T-helper 17 cell (primary cell): ENCODE results near the gene LSM14B. TPM values are rescaled to one million over a fixed set of nuclear protein-coding genes. Genes with fewer than 3 reads are reported as not detected.

ENCODE experiments used
- ATAC-seq: fragments of 150-1000 bp; cut with Tn5 transposase; 2 replicates; pipeline ENCODE4 v1.10.0; 2021; ENCODE audit warnings: mild to moderate bottlenecking, moderate library complexity
- DNase-seq, 3 donors: peaks; one replicate each; pipeline versions ENCODE4 v3.0.0 to v3.0.0-alpha.2; 2020 to 2021
- H3K9me3 ChIP-seq: one replicate; pipeline ENCODE4 v1.7.0; 2013; ENCODE audit warnings: low read length, mild to moderate bottlenecking; ENCODE audit not compliant: control insufficient read depth, poor library complexity, severe bottlenecking
- H3K27ac Mint-ChIP-seq: one replicate; pipeline ENCODE4 v1.8.0; 2022; ENCODE audit warnings: mild to moderate bottlenecking, moderate library complexity, mixed read lengths
- H3K27me3 Mint-ChIP-seq: one replicate; pipeline ENCODE4 v1.8.0; 2022; ENCODE audit warnings: mixed read lengths
- H3K36me3 Mint-ChIP-seq: one replicate; pipeline ENCODE4 v1.8.0; 2022; ENCODE audit warnings: low read depth, mixed read lengths
- H3K4me1 Mint-ChIP-seq: one replicate; pipeline ENCODE4 v1.8.0; 2022; ENCODE audit warnings: mild to moderate bottlenecking, mixed read lengths
- H3K4me3 Mint-ChIP-seq: one replicate; pipeline ENCODE4 v1.8.0; 2022; ENCODE audit warnings: mild to moderate bottlenecking, moderate library complexity, mixed read lengths
- total RNA-seq, 4 donors: library from RNA in 2 of 4; stranded (reverse) in 2 of 4; gene quantifications; one replicate each; pipeline ENCODE4 v1.2.3 and lab custom pipeline; 2022 to 2026

The LSM14B gene
- total RNA-seq, 2 donors from 2014 or later, result 32.3 to 34.1 TPM

DNA sequence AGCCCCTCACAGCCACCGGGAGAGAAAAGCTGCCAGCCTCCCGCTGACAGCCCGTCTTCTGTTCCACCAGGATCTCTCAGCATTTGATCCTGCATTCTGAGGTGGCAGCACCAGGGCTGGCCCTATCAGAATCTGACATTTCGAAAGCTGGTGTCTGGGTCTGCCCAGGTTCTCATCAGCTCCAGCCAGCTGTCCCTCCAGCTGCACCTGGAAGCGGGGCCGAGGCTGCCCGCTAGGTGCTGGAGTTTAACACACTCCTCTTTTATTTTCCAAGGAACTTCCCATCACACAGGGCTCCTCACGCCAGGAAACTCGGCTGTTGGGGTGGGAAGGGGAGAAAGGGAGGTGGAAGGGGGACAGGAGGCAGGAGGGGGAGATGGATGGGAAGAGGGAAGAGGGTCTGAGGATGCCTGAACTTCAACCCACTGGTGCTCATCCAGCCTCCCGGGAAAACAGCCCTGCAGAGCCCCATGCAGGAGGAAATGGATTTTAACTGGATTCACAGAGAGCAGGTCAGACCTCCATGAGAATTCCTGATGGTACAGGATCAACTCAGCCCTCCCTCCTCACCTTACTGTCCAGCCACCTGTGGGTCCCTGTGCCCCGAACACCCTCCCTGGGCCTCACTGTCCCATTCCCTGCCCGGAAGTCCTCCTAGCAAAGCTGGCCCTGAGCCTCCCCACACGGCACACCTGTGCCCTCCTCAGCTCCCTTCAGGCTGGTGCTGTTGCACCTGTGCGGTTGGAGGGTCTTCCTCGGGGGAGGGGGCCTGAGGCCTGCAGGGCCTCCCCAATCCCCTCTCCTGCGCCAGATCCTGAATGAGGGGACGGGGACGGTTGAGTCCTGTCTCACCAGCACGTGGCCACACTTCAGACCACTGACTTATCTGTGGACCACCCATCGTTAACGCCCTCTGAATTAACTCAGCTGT, 3.9 kb upstream of the LSM14B start:
- Mint-ChIP-seq H3K27ac (peak overlapping the region; percentile 79), H3K4me1 (peaks cover 19% of the 10 kb centered on the region), H3K27me3 (no peaks in the 10 kb centered on the region), H3K4me3 (peak overlapping the region; percentile 52), H3K36me3 (no peaks in the 10 kb centered on the region)
- no peaks in the 10 kb centered on the region for H3K9me3 ChIP-seq
- DNase-seq, result no peak
- no peak for ATAC-seq

- H3K27me3 Mint-ChIP-seq, result no peaks in the 10 kb centered on the region
- no peaks in the 10 kb centered on the region for H3K9me3 ChIP-seq
- H3K4me1 Mint-ChIP-seq, result peaks cover 26% of the 10 kb centered on the region
- no peaks in the 10 kb centered on the region for H3K36me3 Mint-ChIP-seq
- peak overlapping the region; percentile 56 for H3K4me3 Mint-ChIP-seq
- H3K27ac Mint-ChIP-seq, result peak overlapping the region; percentile 79
- ATAC-seq (no peak), DNase-seq (no peak)
Observed at GRCh38 chr20:62119115-62119514, 3.2 kb upstream of the LSM14B start.

DNA sequence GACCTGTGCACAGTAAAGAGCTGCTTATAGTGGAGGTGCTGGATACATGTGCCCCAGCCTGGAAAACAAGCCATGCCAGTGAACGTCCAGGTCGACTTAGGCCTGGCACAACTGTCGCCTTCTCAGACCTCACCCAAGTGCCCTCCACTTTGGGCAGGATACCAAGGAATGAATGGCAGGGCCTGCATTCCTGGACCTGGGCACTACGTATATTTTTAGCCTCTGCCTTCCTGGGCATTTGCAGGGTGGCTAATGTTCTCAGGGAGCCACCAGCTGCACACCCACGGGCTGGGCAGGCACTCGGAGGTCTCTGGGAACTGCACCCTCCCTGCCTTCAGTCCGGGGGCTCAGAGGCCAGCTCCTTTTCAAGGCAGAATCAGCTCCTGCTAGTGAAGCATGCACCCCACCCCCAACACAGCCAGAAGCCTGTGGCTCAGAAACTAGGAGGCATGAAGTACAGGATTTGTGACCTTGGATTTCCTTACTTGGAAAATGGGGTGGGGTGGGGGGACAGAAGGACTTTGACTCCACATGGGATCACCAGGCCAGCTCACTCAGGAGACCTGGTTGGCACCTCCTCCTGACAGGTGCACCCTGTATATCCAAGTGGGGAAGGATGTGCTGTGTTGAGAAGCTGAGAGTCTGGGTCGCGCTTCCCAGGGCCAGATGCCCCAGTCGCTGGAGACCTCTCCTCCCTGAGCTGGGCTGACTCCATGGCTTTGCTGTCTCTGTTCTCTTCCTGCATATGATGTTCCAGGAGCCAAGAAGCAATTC, 2.5 kb upstream of the LSM14B start:
- Mint-ChIP-seq H3K27ac (peak overlapping the region; percentile 79), H3K36me3 (no peaks in the 10 kb centered on the region), H3K27me3 (no peaks in the 10 kb centered on the region), H3K4me3 (peak overlapping the region; percentile 56), H3K4me1 (peaks cover 32% of the 10 kb centered on the region)
- no peaks in the 10 kb centered on the region for H3K9me3 ChIP-seq
- ATAC-seq (no peak), DNase-seq (no peak)

DNA sequence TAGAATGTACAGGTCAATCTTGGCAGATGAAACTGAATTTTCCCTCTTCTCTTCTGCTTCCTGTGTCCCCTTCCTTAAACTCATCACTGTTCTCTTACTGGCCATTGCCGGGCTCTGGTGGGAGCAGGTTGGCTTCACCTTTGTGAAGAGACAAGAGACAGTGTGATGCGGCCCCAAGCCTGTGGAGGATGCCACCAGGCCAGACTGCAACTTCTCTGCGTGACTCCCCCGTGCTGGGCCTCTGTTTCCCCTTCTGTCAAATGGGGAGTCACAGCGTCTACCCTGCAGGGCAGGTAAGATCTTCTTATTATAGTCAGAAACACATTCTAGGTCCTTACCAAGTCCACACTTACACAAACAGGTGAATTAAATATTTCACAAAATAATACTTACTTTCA, 1.9 kb upstream of the LSM14B start:
- peak overlapping the region; percentile 39 for H3K4me3 Mint-ChIP-seq
- DNase-seq (no peak), ATAC-seq (no peak)
- H3K27ac Mint-ChIP-seq, result peak overlapping the region; percentile 24
- H3K9me3 ChIP-seq, result no peaks in the 10 kb centered on the region
- H3K4me1 Mint-ChIP-seq, result peaks cover 38% of the 10 kb centered on the region
- no peaks in the 10 kb centered on the region for H3K27me3 Mint-ChIP-seq
- no peaks in the 10 kb centered on the region for H3K36me3 Mint-ChIP-seq

- Mint-ChIP-seq H3K27me3 (no peaks in the 10 kb centered on the region), H3K4me1 (peaks cover 38% of the 10 kb centered on the region), H3K36me3 (no peaks in the 10 kb centered on the region), H3K27ac (peak overlapping the region; percentile 87), H3K4me3 (peak overlapping the region; percentile 89)
- DNase-seq (no peak), ATAC-seq (no peak)
- H3K9me3 ChIP-seq, result no peaks in the 10 kb centered on the region
Observed at GRCh38 chr20:62120990-62121775, 1.1 kb upstream of the LSM14B start.

DNA sequence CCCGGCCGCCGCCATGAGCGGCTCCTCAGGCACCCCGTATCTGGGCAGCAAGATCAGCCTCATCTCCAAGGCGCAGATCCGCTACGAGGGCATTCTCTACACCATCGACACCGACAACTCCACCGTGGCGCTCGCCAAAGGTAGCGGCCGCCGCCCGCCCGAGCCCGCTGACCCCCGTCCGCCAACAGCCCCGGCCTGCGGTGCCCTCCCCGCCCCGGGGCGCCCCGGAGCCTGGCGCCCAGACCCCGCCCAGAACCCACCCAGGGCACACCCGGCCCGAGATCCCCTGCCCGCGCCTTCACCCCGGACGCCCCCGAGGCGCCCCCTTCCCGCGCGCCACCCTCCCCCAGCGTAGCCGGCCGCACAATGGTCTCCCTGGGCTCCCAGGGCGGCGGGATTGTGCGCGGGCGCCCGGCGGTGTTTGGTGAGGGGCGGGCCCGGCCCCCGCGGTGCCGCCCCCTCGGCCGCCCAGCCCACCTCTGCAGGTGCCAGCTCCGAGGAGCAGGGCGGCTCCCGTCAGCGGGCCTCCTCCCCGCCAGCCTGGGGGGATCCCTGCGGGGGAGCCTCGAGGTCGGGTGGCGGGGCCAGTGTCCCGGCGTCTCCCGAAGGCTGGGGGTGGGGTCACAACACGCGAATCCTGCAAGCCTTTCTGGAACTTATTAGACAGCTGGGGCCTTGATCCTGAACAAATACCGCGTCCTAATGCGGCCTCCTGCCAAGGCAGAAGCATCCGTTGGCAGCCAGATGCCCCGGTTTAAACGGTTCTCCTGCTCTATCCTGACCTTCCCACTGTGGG, 577 bp downstream of the LSM14B start:
- Mint-ChIP-seq H3K27ac (peak overlapping the region; percentile 86), H3K4me1 (peaks cover 35% of the 10 kb centered on the region), H3K36me3 (no peaks in the 10 kb centered on the region), H3K4me3 (peak overlapping the region; percentile 87), H3K27me3 (no peaks in the 10 kb centered on the region)
- ATAC-seq, result peak; percentile 18
- no peaks in the 10 kb centered on the region for H3K9me3 ChIP-seq
- DNase-seq, result peak; percentile 31 to 54 (median 43)

DNA sequence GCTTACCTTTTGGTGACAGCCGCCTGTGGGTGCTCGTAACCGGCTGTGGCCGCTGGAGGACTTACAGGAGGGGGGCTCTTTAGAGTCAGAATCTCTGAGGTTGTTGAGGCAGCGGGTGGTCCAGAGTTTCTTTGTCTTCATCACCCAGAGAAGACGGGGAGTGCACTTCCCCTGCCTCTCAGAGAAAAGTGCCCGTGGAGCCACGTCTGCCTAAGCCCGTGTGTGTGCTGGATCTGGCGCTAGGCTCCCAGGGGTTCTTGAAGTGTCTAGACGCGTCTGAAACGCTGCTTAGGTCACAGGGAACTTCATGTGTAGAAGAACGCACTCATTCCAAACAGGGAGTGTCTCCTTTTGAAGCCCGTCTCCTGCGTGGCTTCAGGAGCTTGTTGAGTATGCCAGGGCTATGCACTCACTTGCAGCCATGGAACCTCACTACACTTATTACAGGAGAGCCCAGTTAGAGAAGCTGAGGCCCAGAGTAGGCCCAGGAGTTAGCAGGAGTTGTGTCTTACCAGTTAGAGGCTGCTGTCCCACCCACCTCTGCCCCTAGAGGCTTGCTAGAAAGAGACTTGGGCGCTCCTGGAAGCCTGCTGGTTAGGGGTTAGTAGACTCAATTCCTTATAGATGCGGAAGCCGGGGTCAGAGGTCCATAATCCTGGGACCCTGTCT, 1.3 kb downstream of the LSM14B start:
- Mint-ChIP-seq H3K36me3 (peaks cover 2% of the 10 kb centered on the region), H3K4me3 (peak overlapping the region; percentile 87)
- H3K9me3 ChIP-seq, result no peaks in the 10 kb centered on the region

GRCh38 chr20:62126141-62126540, 3.9 kb downstream of the LSM14B start:
- H3K27me3 Mint-ChIP-seq, result no peaks in the 10 kb centered on the region
- ATAC-seq (no peak), DNase-seq (no peak)
- H3K27ac Mint-ChIP-seq, result no peak overlapping the region
- H3K4me3 Mint-ChIP-seq, result no peak overlapping the region
- H3K4me1 Mint-ChIP-seq, result peaks cover 36% of the 10 kb centered on the region
- H3K9me3 ChIP-seq, result no peaks in the 10 kb centered on the region
- peaks cover 4% of the 10 kb centered on the region for H3K36me3 Mint-ChIP-seq

More for the DNA sequence above, 1.3 kb downstream of the LSM14B start:
- no peak for ATAC-seq
- Mint-ChIP-seq H3K27ac (peak overlapping the region; percentile 86), H3K27me3 (no peaks in the 10 kb centered on the region), H3K4me1 (peaks cover 42% of the 10 kb centered on the region)
- DNase-seq, result no peak

DNA sequence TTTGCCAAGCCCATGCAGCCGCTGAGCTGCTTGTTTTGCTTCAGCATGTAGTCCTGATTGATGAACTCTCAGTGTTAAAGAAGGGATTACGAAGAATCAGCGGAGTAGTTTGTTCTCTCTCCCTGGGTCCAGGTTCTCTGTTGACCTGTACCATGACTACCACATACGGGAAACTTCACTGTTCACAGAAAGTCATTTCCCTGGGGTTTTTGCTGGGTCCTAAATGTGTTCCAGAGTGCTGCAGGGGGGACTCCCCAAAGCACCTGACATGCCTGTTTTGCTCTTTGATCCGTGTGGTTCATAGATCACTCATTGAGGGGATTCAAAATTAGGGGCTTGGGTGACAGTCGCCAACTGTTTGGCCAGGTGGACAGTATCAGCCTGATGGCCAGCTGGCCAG, 5.5 kb downstream of the LSM14B start:
- H3K9me3 ChIP-seq, result no peaks in the 10 kb centered on the region
- Mint-ChIP-seq H3K27ac (peak overlapping the region; percentile 68), H3K4me3 (no peak overlapping the region), H3K36me3 (peaks cover 6% of the 10 kb centered on the region), H3K4me1 (peaks cover 40% of the 10 kb centered on the region), H3K27me3 (no peaks in the 10 kb centered on the region)
- DNase-seq, result no peak
- ATAC-seq, result no peak

DNA sequence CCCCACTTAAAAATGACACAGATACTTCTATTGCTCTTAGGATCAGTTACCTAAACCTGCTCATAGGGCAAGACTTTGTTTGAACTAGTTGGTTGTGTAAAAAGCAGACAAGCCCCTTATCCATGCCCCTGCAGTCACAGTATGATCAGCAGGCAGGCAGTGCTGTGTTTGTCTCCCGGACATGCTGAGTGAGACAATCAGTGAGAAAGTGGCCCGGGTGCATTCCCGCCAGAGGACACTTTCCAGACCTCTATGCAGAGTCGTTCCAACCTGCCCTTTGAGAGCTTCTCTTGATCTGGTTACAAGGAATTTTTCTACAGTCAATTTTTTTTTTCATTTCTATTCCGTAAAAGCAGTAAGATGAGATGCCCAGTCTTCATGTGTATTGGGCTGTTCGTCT, 6.2 kb downstream of the LSM14B start:
- H3K9me3 ChIP-seq, result no peaks in the 10 kb centered on the region
- H3K27me3 Mint-ChIP-seq, result no peaks in the 10 kb centered on the region
- H3K4me1 Mint-ChIP-seq, result peaks cover 38% of the 10 kb centered on the region
- peak overlapping the region; percentile 68 for H3K27ac Mint-ChIP-seq
- peaks cover 6% of the 10 kb centered on the region for H3K36me3 Mint-ChIP-seq
- H3K4me3 Mint-ChIP-seq, result no peak overlapping the region
- ATAC-seq, result no peak
- no peak for DNase-seq

DNA sequence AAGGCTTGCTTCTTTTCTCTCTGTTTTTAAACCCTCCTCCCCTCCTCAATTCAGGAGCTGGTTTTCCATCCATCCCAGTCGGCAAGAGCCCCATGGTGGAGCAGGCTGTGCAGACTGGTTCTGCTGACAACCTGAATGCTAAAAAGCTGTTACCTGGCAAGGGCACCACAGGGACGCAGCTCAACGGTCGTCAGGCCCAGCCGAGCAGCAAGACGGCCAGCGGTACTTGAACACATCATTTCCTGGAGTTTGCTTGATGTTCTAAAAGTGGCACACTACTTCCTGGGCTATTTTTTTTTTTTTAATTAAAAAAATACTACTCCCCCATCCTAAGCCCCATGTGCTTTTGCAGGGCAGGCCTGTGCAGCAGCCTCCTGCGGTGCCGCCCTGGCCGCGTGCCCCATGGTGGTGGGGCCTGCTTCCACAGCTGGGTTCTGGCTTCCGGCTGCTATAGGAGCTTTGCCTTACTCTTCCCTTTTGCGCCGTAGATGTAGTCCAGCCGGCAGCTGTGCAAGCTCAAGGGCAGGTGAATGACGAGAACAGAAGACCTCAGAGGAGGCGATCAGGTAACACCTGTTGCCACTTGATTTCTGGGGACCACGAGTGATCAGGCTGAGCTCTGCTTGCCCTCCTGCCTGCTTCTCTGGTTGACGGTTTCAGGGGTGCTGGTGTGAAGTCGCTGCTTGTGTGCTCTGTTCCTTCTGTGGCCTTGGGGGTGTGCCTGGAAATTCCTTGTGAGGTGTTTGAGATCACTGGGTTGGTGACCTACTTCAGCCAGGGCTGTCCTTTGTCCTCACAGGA, 7.7 kb downstream of the LSM14B start:
- Mint-ChIP-seq H3K27ac (no peak overlapping the region), H3K36me3 (peaks cover 6% of the 10 kb centered on the region), H3K4me3 (no peak overlapping the region), H3K4me1 (peaks cover 27% of the 10 kb centered on the region), H3K27me3 (no peaks in the 10 kb centered on the region)
- no peaks in the 10 kb centered on the region for H3K9me3 ChIP-seq
- no peak for ATAC-seq
- no peak for DNase-seq
